ENCODE measurements around the gene SBF1. TPM values are rescaled to one million over a fixed set of nuclear protein-coding genes. Genes with fewer than 3 reads are reported as not detected.

Gene SBF1
- total and polyA plus RNA-seq, 4 donors: 8.3 to 37.6 (median 16.4) TPM

DNA sequence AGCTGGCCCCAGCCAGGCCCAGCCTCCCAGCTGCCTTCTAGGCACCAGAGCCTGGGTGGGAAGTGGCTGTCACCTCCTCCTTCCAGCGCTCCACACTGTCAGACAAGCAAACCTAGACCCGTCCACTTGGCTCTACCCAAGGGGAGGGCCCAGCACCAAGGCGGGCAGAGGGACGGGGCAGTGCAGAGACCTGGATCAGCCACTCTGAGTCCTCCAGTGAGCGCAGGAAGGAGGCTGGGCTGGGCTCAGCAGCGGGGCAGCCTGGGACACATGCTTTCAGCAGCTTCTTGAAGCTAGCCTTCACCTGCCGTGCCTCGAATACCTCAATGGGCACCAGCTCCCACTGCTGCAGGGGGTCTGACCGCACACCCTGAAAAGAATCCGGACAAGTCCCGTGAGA, 18.8 kb downstream of the SBF1 start:
- Histone ChIP-seq H3K36me3 (ENCODE audit: control insufficient read depth in 4 of 4, insufficient read depth in 3 of 4, low read depth in 1 of 4, low read length in 3 of 4) (peaks cover 13 to 64% (median 24%) of the 10 kb centered on the region in 4 donors), H3K4me1 (ENCODE audit: control insufficient read depth in 4 of 4, insufficient read depth in 4 of 4, low read length in 3 of 4) (no peaks in the 10 kb centered on the region), H3K27me3 (ENCODE audit: control insufficient read depth in 4 of 4, insufficient read depth in 4 of 4, low read length in 3 of 4) (no peaks in the 10 kb centered on the region), H3K4me3 (ENCODE audit: low read depth in 1 of 3, low read length in 3 of 3) (no peak overlapping the region), H3K27ac (ENCODE audit: low read depth in 1 of 2, low read length in 2 of 2) (no peak overlapping the region), H3K9ac (ENCODE audit: low read depth in 1 of 2, low read length in 2 of 2) (no peak overlapping the region), H3K9me3 (ENCODE audit: control insufficient read depth in 4 of 4, low read length in 3 of 4) (no peaks in the 10 kb centered on the region)
- whole genome bisulfite sequencing: 97% methylated on average over 11 of the region's 11 CpGs
- TF ChIP-seq GABPA (IDR thresholded peaks at IDR 0.05 in 1 of 2, conservative IDR thresholded peaks at IDR 0.05 in 1 of 2): no peak
- no peak for DNase-seq (ENCODE audit: low spot score)

DNA sequence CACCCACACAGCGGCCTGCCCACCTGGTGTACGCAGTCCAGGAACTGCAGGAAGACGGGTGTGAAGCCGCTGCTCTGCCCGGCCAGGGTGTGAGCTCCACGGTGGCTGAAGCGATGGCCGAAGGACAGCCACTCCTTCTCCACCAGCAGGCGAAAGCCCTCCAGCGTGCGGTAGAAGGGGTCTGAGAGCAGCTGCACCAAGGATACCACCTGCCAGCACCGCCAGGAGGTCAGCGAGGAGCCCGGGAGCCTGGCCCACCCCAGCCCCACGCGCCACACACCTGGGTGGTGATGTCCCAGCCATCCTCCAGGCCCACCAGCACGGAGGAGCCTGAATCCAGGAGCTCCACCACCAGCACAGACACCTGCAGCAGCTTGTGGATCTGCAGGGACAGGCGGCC, 19.6 kb downstream of the SBF1 start:
- Histone ChIP-seq H3K36me3 (ENCODE audit: control insufficient read depth in 4 of 4, insufficient read depth in 3 of 4, low read depth in 1 of 4, low read length in 3 of 4) (peaks cover 13 to 56% (median 20%) of the 10 kb centered on the region in 4 donors), H3K4me1 (ENCODE audit: control insufficient read depth in 4 of 4, insufficient read depth in 4 of 4, low read length in 3 of 4) (no peaks in the 10 kb centered on the region), H3K27ac (ENCODE audit: low read depth in 1 of 2, low read length in 2 of 2) (no peak overlapping the region), H3K9ac (ENCODE audit: low read depth in 1 of 2, low read length in 2 of 2) (no peak overlapping the region), H3K9me3 (ENCODE audit: control insufficient read depth in 4 of 4, low read length in 3 of 4) (no peaks in the 10 kb centered on the region), H3K27me3 (ENCODE audit: control insufficient read depth in 4 of 4, insufficient read depth in 4 of 4, low read length in 3 of 4) (no peaks in the 10 kb centered on the region), H3K4me3 (ENCODE audit: low read depth in 1 of 3, low read length in 3 of 3) (no peak overlapping the region)
- DNase-seq (ENCODE audit: low spot score): no peak
- TF ChIP-seq RXRA (IDR thresholded peaks at IDR 0.05) (no peak), RAD21 (IDR thresholded peaks at IDR 0.05) (no peak), JUND (IDR thresholded peaks at IDR 0.05) (no peak), TAF1 (conservative IDR thresholded peaks at IDR 0.05) (no peak)
- 97% methylated on average over 18 of the region's 18 CpGs for WGBS

DNA sequence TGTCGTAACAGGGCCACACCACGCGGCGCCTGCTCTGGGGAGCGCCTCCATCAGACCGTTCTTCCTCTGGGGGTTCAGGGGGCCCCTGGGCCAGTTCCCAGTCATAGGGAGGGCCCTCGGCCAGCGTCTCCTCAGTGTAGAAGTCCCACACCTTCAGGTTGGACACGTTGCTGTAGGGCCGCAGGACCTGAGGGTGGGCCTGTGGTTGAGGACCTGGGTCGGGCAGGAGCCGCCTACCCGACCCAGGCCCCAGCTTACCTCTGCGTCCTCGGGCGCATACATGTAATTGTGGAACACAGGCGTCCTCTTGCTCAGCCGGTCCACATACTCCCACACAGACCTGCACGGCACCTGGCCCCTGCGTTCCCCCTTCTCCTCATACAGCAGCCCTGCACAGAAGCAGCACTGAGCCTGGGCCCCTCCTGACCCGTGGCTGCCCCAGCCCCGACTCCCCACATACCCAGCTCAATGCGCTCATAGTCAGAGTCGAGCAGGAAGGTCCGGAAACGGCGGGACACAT, 20.2 kb downstream of the SBF1 start:
- H3K9me3 ChIP-seq (ENCODE audit: control insufficient read depth in 4 of 4, low read length in 3 of 4): no peaks in the 10 kb centered on the region
- no peak overlapping the region for H3K27ac ChIP-seq (ENCODE audit: low read depth in 1 of 2, low read length in 2 of 2)
- no peak overlapping the region for H3K4me3 ChIP-seq (ENCODE audit: low read depth in 1 of 3, low read length in 3 of 3)
- 95% methylated on average over 27 of the region's 27 CpGs for WGBS
- peaks cover 13 to 52% (median 22%) of the 10 kb centered on the region in 4 donors for H3K36me3 ChIP-seq (ENCODE audit: control insufficient read depth in 4 of 4, insufficient read depth in 3 of 4, low read depth in 1 of 4, low read length in 3 of 4)
- TF ChIP-seq TAF1 (conservative IDR thresholded peaks at IDR 0.05) (no peak), ATF3 (IDR thresholded peaks at IDR 0.05) (no peak), RXRA (IDR thresholded peaks at IDR 0.05) (no peak), NR2F2 (IDR thresholded peaks at IDR 0.05) (no peak), HNF4G (IDR thresholded peaks at IDR 0.05) (no peak), YY1 (IDR thresholded peaks at IDR 0.05) (no peak)
- TF ChIP-seq, protein P1, sequence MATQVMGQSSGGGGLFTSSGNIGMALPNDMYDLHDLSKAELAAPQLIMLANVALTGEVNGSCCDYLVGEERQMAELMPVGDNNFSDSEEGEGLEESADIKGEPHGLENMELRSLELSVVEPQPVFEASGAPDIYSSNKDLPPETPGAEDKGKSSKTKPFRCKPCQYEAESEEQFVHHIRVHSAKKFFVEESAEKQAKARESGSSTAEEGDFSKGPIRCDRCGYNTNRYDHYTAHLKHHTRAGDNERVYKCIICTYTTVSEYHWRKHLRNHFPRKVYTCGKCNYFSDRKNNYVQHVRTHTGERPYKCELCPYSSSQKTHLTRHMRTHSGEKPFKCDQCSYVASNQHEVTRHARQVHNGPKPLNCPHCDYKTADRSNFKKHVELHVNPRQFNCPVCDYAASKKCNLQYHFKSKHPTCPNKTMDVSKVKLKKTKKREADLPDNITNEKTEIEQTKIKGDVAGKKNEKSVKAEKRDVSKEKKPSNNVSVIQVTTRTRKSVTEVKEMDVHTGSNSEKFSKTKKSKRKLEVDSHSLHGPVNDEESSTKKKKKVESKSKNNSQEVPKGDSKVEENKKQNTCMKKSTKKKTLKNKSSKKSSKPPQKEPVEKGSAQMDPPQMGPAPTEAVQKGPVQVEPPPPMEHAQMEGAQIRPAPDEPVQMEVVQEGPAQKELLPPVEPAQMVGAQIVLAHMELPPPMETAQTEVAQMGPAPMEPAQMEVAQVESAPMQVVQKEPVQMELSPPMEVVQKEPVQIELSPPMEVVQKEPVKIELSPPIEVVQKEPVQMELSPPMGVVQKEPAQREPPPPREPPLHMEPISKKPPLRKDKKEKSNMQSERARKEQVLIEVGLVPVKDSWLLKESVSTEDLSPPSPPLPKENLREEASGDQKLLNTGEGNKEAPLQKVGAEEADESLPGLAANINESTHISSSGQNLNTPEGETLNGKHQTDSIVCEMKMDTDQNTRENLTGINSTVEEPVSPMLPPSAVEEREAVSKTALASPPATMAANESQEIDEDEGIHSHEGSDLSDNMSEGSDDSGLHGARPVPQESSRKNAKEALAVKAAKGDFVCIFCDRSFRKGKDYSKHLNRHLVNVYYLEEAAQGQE (IDR thresholded peaks at IDR 0.05): no peak
- TF ChIP-seq, protein P2, sequence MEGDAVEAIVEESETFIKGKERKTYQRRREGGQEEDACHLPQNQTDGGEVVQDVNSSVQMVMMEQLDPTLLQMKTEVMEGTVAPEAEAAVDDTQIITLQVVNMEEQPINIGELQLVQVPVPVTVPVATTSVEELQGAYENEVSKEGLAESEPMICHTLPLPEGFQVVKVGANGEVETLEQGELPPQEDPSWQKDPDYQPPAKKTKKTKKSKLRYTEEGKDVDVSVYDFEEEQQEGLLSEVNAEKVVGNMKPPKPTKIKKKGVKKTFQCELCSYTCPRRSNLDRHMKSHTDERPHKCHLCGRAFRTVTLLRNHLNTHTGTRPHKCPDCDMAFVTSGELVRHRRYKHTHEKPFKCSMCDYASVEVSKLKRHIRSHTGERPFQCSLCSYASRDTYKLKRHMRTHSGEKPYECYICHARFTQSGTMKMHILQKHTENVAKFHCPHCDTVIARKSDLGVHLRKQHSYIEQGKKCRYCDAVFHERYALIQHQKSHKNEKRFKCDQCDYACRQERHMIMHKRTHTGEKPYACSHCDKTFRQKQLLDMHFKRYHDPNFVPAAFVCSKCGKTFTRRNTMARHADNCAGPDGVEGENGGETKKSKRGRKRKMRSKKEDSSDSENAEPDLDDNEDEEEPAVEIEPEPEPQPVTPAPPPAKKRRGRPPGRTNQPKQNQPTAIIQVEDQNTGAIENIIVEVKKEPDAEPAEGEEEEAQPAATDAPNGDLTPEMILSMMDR (IDR thresholded peaks at IDR 0.05; ENCODE audit: low read depth, low read length, missing input control): no peak
- no peaks in the 10 kb centered on the region for H3K4me1 ChIP-seq (ENCODE audit: control insufficient read depth in 4 of 4, insufficient read depth in 4 of 4, low read length in 3 of 4)
- H3K27me3 ChIP-seq (ENCODE audit: control insufficient read depth in 4 of 4, insufficient read depth in 4 of 4, low read length in 3 of 4): no peaks in the 10 kb centered on the region
- no peak overlapping the region for H3K9ac ChIP-seq (ENCODE audit: low read depth in 1 of 2, low read length in 2 of 2)
- no peak for DNase-seq (ENCODE audit: low spot score)
